HepG2 (cell line): ENCODE results near the gene CENPB. TPM values are rescaled to one million over a fixed set of nuclear protein-coding genes. Genes with fewer than 3 reads are reported as not detected.
A peak's percentile ranks its signal among the peaks of the same experiment; 100 is the strongest.

Experiments used
- ATF3 ChIP-seq: sonication (generic); formaldehyde crosslinking; IDR thresholded peaks from 2 replicates; pipeline ENCODE4 v1.4.0; 2020; ENCODE audit warnings: missing genetic modification reagents
- FOXC1 ChIP-seq: sonication (generic); formaldehyde crosslinking; IDR thresholded peaks from 2 replicates; pipeline ENCODE4 v1.8.0; 2022; ENCODE audit warnings: mild to moderate bottlenecking, missing genetic modification reagents, borderline replicate concordance
- HNF4A ChIP-seq: sonication (generic); formaldehyde crosslinking; IDR thresholded peaks from 2 replicates; pipeline ENCODE4 v1.4.0; 2020; ENCODE audit warnings: missing genetic modification reagents
- HOXA3 ChIP-seq: sonication (generic); formaldehyde crosslinking; IDR thresholded peaks from 2 replicates; pipeline ENCODE4 v1.5.0; 2020; ENCODE audit warnings: missing genetic modification reagents
- IRF9 ChIP-seq: sonication (generic); formaldehyde crosslinking; IDR thresholded peaks from 2 replicates; pipeline ENCODE4 v1.8.0; 2022; ENCODE audit warnings: missing genetic modification reagents, mild to moderate bottlenecking, borderline replicate concordance
- IRX3 ChIP-seq: sonication (generic); formaldehyde crosslinking; IDR thresholded peaks from 2 replicates; pipeline ENCODE4 v1.8.1; 2023; ENCODE audit warnings: mild to moderate bottlenecking, low read depth, missing genetic modification reagents, borderline replicate concordance
- KDM5B ChIP-seq: sonication (generic); formaldehyde crosslinking; IDR thresholded peaks from 2 replicates; pipeline ENCODE4 v1.4.0; 2020; ENCODE audit warnings: missing genetic modification reagents, mild to moderate bottlenecking, borderline replicate concordance
- MAFF ChIP-seq: IDR thresholded peaks from 2 replicates; pipeline ENCODE4 v1.6.1; 2011; ENCODE audit warnings: low read depth, low read length, improper control_type of control experiment
- MIER2 ChIP-seq: IDR thresholded peaks from 2 replicates; pipeline ENCODE4 v1.6.1; 2016; ENCODE audit warnings: missing biosample characterization, missing genetic modification reagents
- NR2C2 ChIP-seq: sonication (generic); formaldehyde crosslinking; IDR thresholded peaks from 2 replicates; pipeline ENCODE4 v1.4.0; 2020; ENCODE audit warnings: missing genetic modification reagents, mild to moderate bottlenecking, moderate library complexity, borderline replicate concordance
- PHF20 ChIP-seq: sonication (generic); formaldehyde crosslinking; IDR thresholded peaks from 2 replicates; pipeline ENCODE4 v1.5.0; 2020; ENCODE audit warnings: mild to moderate bottlenecking, missing genetic modification reagents
- RFXAP ChIP-seq: sonication (generic); formaldehyde crosslinking; IDR thresholded peaks from 2 replicates; pipeline ENCODE4 v1.4.0; 2020; ENCODE audit warnings: missing genetic modification reagents, borderline replicate concordance
- SALL1 ChIP-seq: sonication (generic); formaldehyde crosslinking; IDR thresholded peaks from 2 replicates; pipeline ENCODE4 v1.8.0; 2022; ENCODE audit warnings: mild to moderate bottlenecking, missing genetic modification reagents
- SKIL ChIP-seq: sonication (generic); formaldehyde crosslinking; IDR thresholded peaks from 2 replicates; pipeline ENCODE4 v1.8.0; 2022; ENCODE audit warnings: missing genetic modification reagents, mild to moderate bottlenecking, moderate library complexity, borderline replicate concordance
- SP2 ChIP-seq: sonication (generic); formaldehyde crosslinking; IDR thresholded peaks from 2 replicates; pipeline ENCODE4 v1.5.1; 2020; ENCODE audit warnings: mild to moderate bottlenecking, missing genetic modification reagents
- SRY ChIP-seq: sonication (generic); formaldehyde crosslinking; IDR thresholded peaks from 2 replicates; pipeline ENCODE4 v1.8.0; 2022; ENCODE audit warnings: mild to moderate bottlenecking, missing genetic modification reagents
- TAF1 ChIP-seq: sonication (generic); formaldehyde crosslinking; IDR thresholded peaks from 2 replicates; pipeline ENCODE4 v1.4.0; 2020; ENCODE audit warnings: missing genetic modification reagents
- ZBTB42 ChIP-seq: sonication (generic); formaldehyde crosslinking; IDR thresholded peaks from 2 replicates; pipeline ENCODE4 v1.5.0; 2020; ENCODE audit warnings: mild to moderate bottlenecking, missing genetic modification reagents
- ZKSCAN5 ChIP-seq: sonication (generic); formaldehyde crosslinking; IDR thresholded peaks from 2 replicates; pipeline ENCODE4 v1.5.1; 2020; ENCODE audit warnings: mild to moderate bottlenecking, missing genetic modification reagents
- ZNF263 ChIP-seq: sonication (generic); formaldehyde crosslinking; IDR thresholded peaks from 2 replicates; pipeline ENCODE4 v1.4.0; 2020; ENCODE audit warnings: missing genetic modification reagents
- ZNF276 ChIP-seq: sonication (generic); formaldehyde crosslinking; IDR thresholded peaks from 2 replicates; pipeline ENCODE4 v1.4.0; 2020; ENCODE audit warnings: mild to moderate bottlenecking, low read depth, missing genetic modification reagents
- ZNF44 ChIP-seq: sonication (generic); formaldehyde crosslinking; IDR thresholded peaks from 2 replicates; pipeline ENCODE4 v1.5.1; 2020; ENCODE audit warnings: mild to moderate bottlenecking, missing genetic modification reagents
- ZNF501 ChIP-seq: sonication (generic); formaldehyde crosslinking; IDR thresholded peaks from 2 replicates; pipeline ENCODE4 v1.5.1; 2020; ENCODE audit warnings: mild to moderate bottlenecking, moderate library complexity, missing genetic modification reagents
- ZNF557 ChIP-seq: sonication (generic); formaldehyde crosslinking; IDR thresholded peaks from 2 replicates; pipeline ENCODE4 v1.4.0; 2020; ENCODE audit warnings: missing genetic modification reagents
- ZNF773 ChIP-seq: sonication (generic); formaldehyde crosslinking; IDR thresholded peaks from 2 replicates; pipeline ENCODE4 v1.4.0; 2020; ENCODE audit warnings: missing genetic modification reagents, borderline replicate concordance
- ZNF776 ChIP-seq: sonication (generic); formaldehyde crosslinking; IDR thresholded peaks from 2 replicates; pipeline ENCODE4 v1.4.0; 2020; ENCODE audit warnings: mild to moderate bottlenecking, missing genetic modification reagents
- polyA plus RNA-seq, 8 experiments: library from polyadenylated mRNA; depleted of rRNA in 3 of 8; stranded (reverse) in 7 of 8; unstranded in 1 of 8; fragments of >200 nt; fragmentation: Illumina TruSeq in 4 of 8; extraction: Trizol in 4 of 8; gene quantifications; 2 replicates each; pipeline versions ENCODE4 v1.2.1 to v1.2.3, GENCODE V29; 2011 to 2016; ENCODE audit warnings: low read depth in 4 of 8, missing spikeins in 1 of 8, mixed read lengths in 1 of 8; ENCODE audit not compliant: insufficient read depth in 1 of 8
- total RNA-seq, 5 experiments: library from RNA; depleted of rRNA; stranded (reverse); fragments of >200 nt; fragmentation: Illumina TruSeq; extraction: Trizol; gene quantifications; 2 replicates each; pipeline ENCODE4 v1.2.3, GENCODE V29; 2016; ENCODE audit warnings: low read depth in 1 of 5

Gene CENPB
- total and polyA plus RNA-seq, 2 of the 13 experiments (the other 11 are each of a cell fraction or from before 2014, with no cell fraction given): 10.4 to 54.5 TPM

GRCh38 chr20:3739054-3739925 lies 47.2 kb downstream of the CENPB start (continued):
- TF ChIP-seq SKIL (CRISPR knock-in tag) (no peak; the same call in 1 of the 2 replicates), ZNF776 (CRISPR knock-in tag) (no peak; the same call in 1 of the 2 replicates), KDM5B (CRISPR knock-in tag) (peak; percentile 69; the same call in 1 of the 2 replicates), ZNF773 (CRISPR knock-in tag) (no peak), HNF4A (CRISPR knock-in tag) (no peak), MAFF (no peak), NR2C2 (CRISPR knock-in tag) (no peak), ZNF263 (CRISPR knock-in tag) (no peak), ZNF276 (CRISPR knock-in tag) (no peak), SP2 (CRISPR knock-in tag) (no peak), ZNF557 (CRISPR knock-in tag) (no peak; the same call in 1 of the 2 replicates), ZKSCAN5 (CRISPR knock-in tag) (no peak), SRY (CRISPR knock-in tag) (peak; percentile 18; the same call in 1 of the 2 replicates), ATF3 (CRISPR knock-in tag) (no peak), TAF1 (CRISPR knock-in tag) (no peak), SALL1 (CRISPR knock-in tag) (peak; percentile 69), ZNF44 (CRISPR knock-in tag) (no peak), MIER2 (CRISPR knock-in tag) (no peak), ZNF501 (CRISPR knock-in tag) (no peak), RFXAP (CRISPR knock-in tag) (peak; percentile 42; the same call in 1 of the 2 replicates), ZBTB42 (CRISPR knock-in tag) (peak; percentile 64; the same call in 1 of the 2 replicates), HOXA3 (CRISPR knock-in tag) (0 out of 2 replicates have a peak, but pooled peaks have one; percentile 47), PHF20 (CRISPR knock-in tag) (no peak), IRX3 (no peak), IRF9 (CRISPR knock-in tag) (peak; percentile 59; the same call in 1 of the 2 replicates), FOXC1 (peak; percentile 91)
